ENCODE results near the gene PLA2G3. TPM values are rescaled to one million over a fixed set of nuclear protein-coding genes. Genes with fewer than 3 reads are reported as not detected.
"Not testable (repeated sequence)": the region's sequence is repeated elsewhere in the genome, so short reads cannot be mapped to it uniquely, and the experiment has no call there.

PLA2G3 gene
- total RNA-seq, 1 donor, result not detected

DNA sequence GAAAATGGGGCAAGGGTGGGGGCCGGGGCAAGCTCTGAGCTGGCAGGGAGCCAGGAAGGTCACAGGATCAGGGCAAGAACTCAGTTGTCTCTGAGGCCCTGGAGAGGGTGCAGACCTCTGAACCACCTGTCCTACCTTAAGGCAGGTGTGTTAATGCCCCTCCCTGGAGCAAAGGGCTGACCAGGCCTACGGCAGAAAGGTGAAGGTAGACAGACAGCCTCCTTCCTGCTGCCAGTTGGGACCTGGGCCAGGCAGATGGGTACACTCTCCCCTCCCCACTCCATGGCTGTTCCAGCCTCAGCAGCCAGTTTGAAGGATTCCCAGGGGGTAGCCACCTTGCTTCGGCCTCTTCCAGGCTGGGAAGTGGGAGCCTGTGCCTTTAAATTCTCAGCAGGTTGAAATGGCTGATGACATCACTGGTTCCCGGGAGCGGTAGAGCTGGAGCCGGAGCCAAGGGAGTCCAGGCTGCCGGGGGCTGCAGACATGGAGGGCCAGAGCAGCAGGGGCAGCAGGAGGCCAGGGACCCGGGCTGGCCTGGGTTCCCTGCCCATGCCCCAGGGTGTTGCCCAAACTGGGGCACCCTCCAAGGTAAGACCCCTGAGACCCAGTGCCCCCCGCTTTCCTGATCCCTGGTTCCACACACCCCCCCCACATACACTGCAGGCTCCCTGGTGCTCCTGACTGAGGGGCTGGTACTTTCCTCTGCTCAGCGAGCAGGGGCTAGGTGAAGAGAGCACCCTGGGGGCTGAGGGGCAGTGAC lies 17.6 kb downstream of the PLA2G3 start, which contains the start of gene INPP5J:
TSS of gene INPP5J (plus strand) at position 435 of the 760 bp plus-strand sequence. CDS start at position 484, 49 bp downstream.
- H3K27me3 ChIP-seq (ENCODE audit: insufficient read depth, low read length), result no peaks in the 10 kb centered on the region
- no peak within 1 kb of the TSS for H3K4me3 ChIP-seq (ENCODE audit: low read length)
- H3K9me3 ChIP-seq (ENCODE audit: low read depth, low read length), result no peaks in the 10 kb centered on the region
- no peaks in the 10 kb centered on the region for H3K4me1 ChIP-seq (ENCODE audit: insufficient read depth, low read length)

DNA sequence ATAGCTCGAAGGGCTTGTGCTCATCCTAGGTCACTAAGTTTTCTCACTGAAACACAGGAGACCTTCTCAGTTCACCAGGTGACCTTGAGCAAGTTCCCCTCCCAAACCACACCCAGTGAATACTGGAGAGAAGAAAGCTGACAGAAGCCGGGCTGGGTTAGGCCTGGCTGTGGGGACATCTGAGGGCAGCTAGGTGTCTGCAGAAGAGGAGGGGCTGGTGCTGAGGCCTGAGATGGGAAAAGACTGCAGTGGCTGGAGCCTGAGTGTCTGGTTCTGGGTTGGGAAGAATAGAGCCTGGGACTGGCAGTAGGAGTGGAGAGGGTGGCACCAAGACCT lies 18.1 kb downstream of the PLA2G3 start:
- Histone ChIP-seq H3K4me3 (ENCODE audit: low read length) (no peak overlapping the region), H3K9me3 (ENCODE audit: low read depth, low read length) (no peaks in the 10 kb centered on the region), H3K27me3 (ENCODE audit: insufficient read depth, low read length) (no peaks in the 10 kb centered on the region), H3K4me1 (ENCODE audit: insufficient read depth, low read length) (no peaks in the 10 kb centered on the region)

DNA sequence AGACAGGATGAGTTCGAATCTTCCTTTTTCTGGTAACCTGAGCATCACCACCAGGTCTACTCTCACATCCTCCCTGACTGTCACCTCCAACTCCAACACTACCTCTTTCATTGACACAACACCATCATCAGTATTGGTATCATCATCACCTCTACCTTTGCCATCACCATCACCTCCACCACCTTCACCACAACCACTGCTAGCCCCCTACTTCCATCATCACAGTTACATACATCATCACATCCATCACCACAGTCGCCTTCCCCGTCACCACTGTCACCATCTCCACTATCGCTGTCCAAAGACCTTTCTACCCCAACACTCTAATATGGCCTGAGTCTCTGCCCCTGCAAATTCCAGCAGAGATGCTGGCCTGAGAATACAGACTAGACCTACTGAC lies 18.9 kb downstream of the PLA2G3 start:
- Histone ChIP-seq H3K9me3 (ENCODE audit: low read depth, low read length) (no peaks in the 10 kb centered on the region), H3K4me1 (ENCODE audit: insufficient read depth, low read length) (no peaks in the 10 kb centered on the region), H3K4me3 (ENCODE audit: low read length) (no peak overlapping the region), H3K27me3 (ENCODE audit: insufficient read depth, low read length) (no peaks in the 10 kb centered on the region)

DNA sequence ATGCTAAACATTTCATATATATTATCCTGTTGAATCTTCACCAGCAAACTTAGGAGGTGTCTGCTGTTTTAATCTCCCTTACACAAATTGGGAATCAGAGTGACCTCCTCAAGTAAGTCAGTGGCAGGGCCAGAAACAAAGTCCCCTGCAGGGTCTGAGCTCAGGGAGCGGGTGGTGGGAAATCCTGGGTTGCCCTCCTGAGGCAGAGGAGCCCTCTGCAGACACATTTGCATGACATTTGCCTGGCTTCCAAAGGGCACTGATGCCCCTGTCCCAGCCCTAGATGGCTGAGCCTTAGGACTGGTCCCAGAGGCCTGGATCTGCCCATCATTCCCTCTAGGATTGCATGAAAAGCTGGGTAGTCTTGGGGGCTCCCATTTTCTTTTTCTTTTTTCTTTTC lies 19.7 kb downstream of the PLA2G3 start:
- H3K9me3 ChIP-seq (ENCODE audit: low read depth, low read length), result no peaks in the 10 kb centered on the region
- no peak overlapping the region for H3K4me3 ChIP-seq (ENCODE audit: low read length)
- H3K4me1 ChIP-seq (ENCODE audit: insufficient read depth, low read length), result no peaks in the 10 kb centered on the region
- no peaks in the 10 kb centered on the region for H3K27me3 ChIP-seq (ENCODE audit: insufficient read depth, low read length)

DNA sequence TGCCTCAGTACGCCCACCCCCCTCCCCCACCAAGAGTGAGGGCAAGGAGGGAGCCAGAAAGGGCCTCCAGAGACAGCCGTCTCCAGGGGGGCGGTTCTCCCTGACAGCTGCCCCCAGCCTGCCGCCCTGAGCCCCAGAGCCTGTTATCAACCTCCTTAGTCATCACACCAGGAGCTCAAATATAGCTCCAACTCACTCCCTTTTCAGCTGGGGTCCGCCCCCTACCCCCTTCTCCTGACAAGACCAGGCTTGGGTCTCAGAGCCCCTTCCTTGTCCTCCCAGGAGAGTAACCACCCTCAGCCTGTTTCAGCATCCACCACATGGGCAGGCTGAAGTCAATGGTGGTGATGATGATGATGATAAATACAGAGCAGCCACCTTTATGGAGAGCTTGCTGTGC lies 20.1 kb downstream of the PLA2G3 start:
- Histone ChIP-seq H3K27me3 (ENCODE audit: insufficient read depth, low read length) (no peaks in the 10 kb centered on the region), H3K9me3 (ENCODE audit: low read depth, low read length) (no peaks in the 10 kb centered on the region), H3K4me1 (ENCODE audit: insufficient read depth, low read length) (no peaks in the 10 kb centered on the region), H3K4me3 (ENCODE audit: low read length) (no peak overlapping the region)

DNA sequence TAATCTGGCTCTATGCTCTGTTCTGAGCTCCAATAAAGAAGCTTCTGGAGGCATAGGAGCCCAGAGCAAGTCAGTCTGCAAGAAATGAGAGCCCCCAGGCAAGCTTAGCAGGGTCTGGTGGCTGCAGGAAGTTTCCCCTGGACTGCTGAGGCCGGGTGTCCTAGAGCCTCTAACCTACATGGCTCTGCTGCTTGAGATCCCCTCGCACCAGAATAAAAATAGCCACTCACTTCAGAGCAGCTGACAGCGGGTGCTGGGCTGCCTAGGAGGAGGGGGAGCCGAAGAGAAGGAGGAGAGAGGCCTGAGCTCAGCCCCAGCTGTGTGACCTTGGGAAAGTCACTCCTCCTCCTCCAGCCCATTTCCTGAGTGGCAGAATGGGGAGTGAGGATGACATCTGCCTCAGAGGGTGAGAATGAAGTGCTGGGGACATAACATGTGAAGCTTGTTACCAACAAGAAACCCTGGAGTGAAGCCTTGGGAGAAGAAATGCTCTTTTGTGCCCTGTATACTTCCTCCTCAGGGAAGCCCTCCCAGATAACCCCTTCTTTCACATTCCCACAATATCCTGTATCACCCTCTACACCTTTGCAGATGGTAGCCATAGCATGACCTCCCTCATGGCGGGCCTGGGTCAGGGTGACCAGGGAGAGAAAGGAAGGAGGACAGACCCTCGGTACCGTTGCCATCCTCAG lies 21.1 kb downstream of the PLA2G3 start:
- Histone ChIP-seq H3K9me3 (ENCODE audit: low read depth, low read length) (no peaks in the 10 kb centered on the region), H3K4me3 (ENCODE audit: low read length) (no peak overlapping the region), H3K4me1 (ENCODE audit: insufficient read depth, low read length) (no peaks in the 10 kb centered on the region), H3K27me3 (ENCODE audit: insufficient read depth, low read length) (no peaks in the 10 kb centered on the region)

DNA sequence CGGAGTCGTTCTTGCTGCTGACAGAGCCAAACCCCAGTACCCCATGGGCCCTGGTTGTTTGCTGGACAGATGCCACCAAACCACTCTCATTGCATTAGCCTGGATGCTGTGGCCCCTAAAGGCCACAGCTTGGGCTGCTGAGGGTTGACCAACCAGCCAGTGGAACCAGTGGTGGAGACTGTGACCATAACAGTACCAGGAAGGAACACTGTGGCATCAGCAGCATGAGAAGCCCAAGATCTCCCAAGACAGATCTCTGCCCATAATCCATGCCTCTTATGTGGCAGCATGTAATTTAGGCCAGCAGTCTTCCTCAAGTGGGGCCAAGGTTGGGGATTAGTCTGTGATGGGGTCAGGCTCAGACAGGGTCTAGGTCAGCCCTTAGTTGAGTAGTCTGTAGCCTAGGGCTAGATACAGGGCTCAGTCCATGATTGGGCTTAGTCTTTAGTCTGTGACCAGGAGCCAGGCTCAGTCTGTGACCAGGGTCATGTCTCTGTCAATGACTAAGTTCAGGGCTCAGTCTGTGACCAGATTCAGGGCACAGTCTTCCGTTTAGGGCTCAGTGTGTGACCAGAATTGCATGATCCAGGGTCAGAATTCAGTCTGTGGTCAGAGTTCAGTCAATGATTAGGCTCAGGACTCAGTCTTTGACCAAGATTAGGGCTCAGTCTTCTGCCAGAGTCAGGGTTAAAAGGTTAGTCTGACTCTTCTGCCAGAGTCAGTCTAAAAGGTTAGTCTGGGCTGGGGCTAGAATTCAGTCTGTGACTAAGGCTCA lies 22.1 kb downstream of the PLA2G3 start:
- Histone ChIP-seq H3K4me1 (ENCODE audit: insufficient read depth, low read length) (no peaks in the 10 kb centered on the region), H3K9me3 (ENCODE audit: low read depth, low read length) (no peaks in the 10 kb centered on the region), H3K4me3 (ENCODE audit: low read length) (no peak overlapping the region), H3K27me3 (ENCODE audit: insufficient read depth, low read length) (no peaks in the 10 kb centered on the region)

DNA sequence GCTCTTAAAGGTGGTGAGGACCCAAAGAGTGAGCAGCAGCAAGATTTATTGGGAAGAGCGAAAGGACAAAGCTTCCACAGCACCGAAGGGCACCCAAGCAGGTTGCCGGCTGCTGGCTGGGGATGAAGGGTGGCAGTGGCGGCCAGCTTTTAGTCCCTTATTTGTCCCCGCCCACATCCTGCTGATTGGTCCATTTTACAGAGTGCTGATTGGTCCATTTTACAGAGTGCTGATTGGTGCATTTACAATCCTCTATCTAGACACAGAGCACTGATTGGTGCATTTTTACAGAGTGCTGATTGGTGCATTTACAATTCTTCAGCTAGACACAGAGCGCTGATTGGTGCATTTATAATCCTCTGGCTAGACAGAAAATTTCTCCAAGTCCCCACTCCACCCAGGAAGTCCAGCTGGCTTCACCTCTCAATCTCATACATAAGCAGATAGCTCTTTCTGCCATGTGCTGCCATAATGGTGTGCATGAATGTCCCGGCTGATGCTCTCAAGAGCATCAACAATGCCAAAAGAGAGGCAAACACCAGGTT lies 27.7 kb downstream of the PLA2G3 start:
- H3K9me3 ChIP-seq (ENCODE audit: low read depth, low read length); H3K27me3 ChIP-seq (ENCODE audit: insufficient read depth, low read length); H3K4me3 ChIP-seq (ENCODE audit: low read length); H3K4me1 ChIP-seq (ENCODE audit: insufficient read depth, low read length): not testable (repeated sequence)

DNA sequence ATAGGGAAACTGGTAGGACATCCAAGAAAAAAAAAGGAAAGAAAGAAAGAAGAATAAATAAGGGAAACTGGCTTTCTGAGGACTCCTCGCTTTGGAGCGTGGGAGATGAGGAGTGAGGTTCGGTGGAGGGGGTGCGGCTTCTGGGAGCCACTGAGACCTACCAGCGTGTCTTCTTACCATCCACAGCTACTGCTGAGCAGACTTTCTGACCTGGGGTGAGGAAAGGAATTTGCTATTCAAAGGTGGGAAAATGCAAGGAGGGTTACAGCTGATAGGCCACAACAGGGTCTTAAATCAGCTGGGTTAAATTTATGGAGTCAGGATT lies 32.5 kb downstream of the PLA2G3 start:
- Histone ChIP-seq H3K4me3 (ENCODE audit: low read length) (peak overlapping the region; percentile 37), H3K27me3 (ENCODE audit: insufficient read depth, low read length) (no peaks in the 10 kb centered on the region), H3K9me3 (ENCODE audit: low read depth, low read length) (no peaks in the 10 kb centered on the region), H3K4me1 (ENCODE audit: insufficient read depth, low read length) (peaks cover 19% of the 10 kb centered on the region)

DNA sequence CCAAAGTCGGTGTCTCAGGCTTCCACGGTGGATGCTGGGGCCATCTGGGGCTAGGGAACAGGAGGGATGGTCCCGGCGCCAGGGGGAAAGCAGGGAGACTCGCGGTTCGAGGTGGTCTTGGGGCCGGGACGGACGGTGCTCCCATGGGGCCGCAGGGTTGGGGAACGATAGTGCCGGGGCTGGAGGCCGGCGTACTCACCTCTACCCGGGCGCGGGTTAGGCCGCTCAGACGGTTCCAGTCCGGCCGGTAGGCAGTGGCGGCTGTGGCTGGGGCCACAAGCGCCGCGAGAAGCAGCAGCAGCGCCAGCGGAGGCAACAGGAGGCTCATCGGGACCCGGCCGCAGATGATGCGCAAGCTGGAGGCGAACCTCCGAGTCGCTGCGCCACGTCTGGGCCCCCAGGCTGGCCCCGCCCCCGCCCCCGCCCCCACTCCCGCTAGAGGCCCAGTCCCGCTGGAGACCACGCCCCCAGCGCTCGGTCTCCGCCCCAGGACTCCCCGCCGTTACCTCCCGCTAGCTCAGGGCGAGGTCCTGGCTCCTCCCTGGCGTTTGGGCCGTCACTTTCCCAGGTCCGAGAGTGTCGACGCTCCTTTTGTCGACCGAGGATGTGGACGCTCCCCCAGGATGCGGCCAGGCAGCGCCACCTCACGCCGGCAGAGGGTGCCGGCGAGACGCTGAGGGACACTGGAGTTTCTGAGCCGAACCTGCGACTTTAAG lies 33.0 kb downstream of the PLA2G3 start, which contains the start of gene SELENOM:
TSS of gene SELENOM (minus strand) at position 391 of the 716 bp plus-strand sequence. CDS start at position 328, 63 bp downstream.
- Histone ChIP-seq H3K4me1 (ENCODE audit: insufficient read depth, low read length) (peaks cover 19% of the 10 kb centered on the region), H3K9me3 (ENCODE audit: low read depth, low read length) (no peaks in the 10 kb centered on the region), H3K27me3 (ENCODE audit: insufficient read depth, low read length) (no peaks in the 10 kb centered on the region), H3K4me3 (ENCODE audit: low read length) (peak within 1 kb of the TSS; percentile 37)

DNA sequence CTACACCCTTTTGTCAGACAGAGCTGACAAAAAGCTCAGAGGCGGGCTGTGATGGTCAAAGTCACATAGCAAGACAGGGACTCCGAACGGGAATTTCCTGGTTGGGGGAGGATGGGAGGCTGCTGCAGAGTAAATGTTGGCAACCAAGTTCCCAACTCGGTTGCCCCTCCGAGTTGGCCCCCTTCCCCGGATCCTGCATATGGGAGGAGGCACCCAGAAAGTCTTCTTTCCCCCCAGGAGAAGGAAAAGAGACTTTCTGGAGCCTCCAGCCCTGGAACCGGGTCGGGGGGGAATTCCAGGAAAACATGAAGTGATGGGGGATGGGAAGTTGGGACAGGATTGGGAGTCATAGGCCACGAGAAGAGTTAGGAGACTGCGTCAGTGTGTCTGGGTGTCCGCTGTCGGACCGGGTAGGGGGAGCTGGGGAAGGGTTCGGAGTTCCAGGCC lies 33.6 kb downstream of the PLA2G3 start:
- Histone ChIP-seq H3K4me1 (ENCODE audit: insufficient read depth, low read length) (peaks cover 19% of the 10 kb centered on the region), H3K27me3 (ENCODE audit: insufficient read depth, low read length) (no peaks in the 10 kb centered on the region), H3K9me3 (ENCODE audit: low read depth, low read length) (no peaks in the 10 kb centered on the region), H3K4me3 (ENCODE audit: low read length) (peak overlapping the region; percentile 37)

DNA sequence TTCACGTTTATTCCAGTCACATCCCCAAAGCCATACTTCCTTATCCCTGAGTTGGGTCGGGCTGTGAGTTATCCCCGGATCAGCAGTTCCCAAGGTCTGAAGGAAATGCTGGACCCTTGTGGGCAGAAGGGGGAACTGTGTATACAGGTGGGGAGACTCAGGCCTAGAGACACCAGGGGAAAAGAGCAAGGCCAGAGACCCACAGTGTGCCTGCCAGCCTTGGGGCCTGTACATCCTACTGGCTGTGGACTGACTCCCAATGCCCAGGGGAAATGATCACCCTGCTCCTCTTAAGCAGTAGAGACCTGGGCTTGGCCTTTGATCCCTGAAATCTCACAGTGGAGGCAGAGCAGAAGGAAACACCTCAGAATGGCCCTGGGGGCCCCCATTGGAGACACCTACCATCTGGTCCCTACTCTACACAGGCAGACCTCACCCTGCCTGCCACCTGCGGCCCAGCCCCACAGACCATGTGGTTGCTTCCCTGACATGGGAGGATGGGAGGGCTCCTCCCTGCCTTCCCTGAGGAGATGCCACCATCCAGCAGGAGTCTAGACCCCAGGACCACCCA lies 34.2 kb downstream of the PLA2G3 start:
- H3K4me3 ChIP-seq (ENCODE audit: low read length), result no peak overlapping the region
- peaks cover 19% of the 10 kb centered on the region for H3K4me1 ChIP-seq (ENCODE audit: insufficient read depth, low read length)
- H3K27me3 ChIP-seq (ENCODE audit: insufficient read depth, low read length), result no peaks in the 10 kb centered on the region
- H3K9me3 ChIP-seq (ENCODE audit: low read depth, low read length), result no peaks in the 10 kb centered on the region

DNA sequence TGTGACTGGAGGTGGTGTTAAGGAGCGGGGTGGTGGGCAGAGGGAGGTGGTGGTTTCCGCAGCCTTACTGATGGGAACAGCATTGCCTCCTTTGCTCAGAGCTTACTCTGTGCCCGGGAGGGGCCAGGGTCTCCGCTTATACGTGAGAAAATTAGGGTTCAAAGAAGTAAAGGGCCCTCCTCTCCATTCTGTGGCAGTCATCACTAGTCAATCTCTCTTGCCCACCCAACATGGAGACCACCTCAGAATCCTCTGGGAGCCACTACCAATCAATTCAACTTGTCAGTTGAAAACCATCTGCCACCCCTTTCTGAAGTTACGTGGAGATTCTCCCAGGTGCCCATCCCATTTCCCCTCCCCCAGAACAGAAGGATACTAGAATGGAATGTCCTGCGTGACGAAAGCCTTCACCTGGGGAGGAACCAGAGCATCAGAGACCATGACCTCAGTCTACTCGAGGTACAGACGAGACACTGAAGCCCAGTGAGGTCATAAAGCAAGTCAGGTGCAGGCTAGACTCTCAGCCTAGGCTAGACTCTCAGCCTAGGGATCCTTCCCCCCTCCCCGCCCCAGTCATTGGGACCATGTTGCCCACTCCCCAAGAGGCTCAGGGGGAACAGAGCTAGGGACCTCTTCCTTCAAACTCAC lies 34.9 kb downstream of the PLA2G3 start:
- Histone ChIP-seq H3K9me3 (ENCODE audit: low read depth, low read length) (no peaks in the 10 kb centered on the region), H3K4me1 (ENCODE audit: insufficient read depth, low read length) (peaks cover 19% of the 10 kb centered on the region), H3K4me3 (ENCODE audit: low read length) (no peak overlapping the region), H3K27me3 (ENCODE audit: insufficient read depth, low read length) (no peaks in the 10 kb centered on the region)

DNA sequence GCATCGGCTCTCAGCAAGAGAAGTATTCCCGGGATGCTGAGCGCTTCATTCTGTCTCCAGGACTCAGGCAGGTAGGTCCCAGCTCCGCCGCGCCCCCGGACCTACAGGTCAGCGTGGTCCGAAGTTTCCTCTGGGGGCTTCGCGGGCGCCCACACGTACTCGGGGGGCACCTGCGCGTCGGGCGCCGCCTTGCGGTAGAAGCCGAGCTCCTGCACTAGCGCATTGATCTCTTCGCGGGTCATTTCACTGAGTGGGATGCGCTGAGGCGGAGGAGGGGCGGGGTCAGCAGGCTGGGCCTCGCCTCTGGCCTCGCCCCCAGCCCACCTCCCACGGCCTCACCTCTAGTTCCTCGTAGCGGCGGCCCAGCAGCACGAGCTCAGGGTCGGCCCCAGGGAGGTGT lies 35.4 kb downstream of the PLA2G3 start:
- Histone ChIP-seq H3K27me3 (ENCODE audit: insufficient read depth, low read length) (no peaks in the 10 kb centered on the region), H3K4me3 (ENCODE audit: low read length) (no peak overlapping the region), H3K4me1 (ENCODE audit: insufficient read depth, low read length) (peaks cover 19% of the 10 kb centered on the region), H3K9me3 (ENCODE audit: low read depth, low read length) (no peaks in the 10 kb centered on the region)
